GM18907 (cell line): ENCODE measurements around the gene CHD1L.
"Not testable (repeated sequence)": the region's sequence is repeated elsewhere in the genome, so short reads cannot be mapped to it uniquely, and the experiment has no call there.

Experiments used
- ATAC-seq: cut with Tn5 transposase; IDR thresholded peaks from one replicate; pipeline ENCODE4 v1.9.1; 2021; ENCODE audit warnings: mild to moderate bottlenecking, moderate library complexity; ENCODE audit not compliant: unreplicated experiment

The CHD1L gene

GRCh38 chr1:147264158-147264768 lies 21.8 kb downstream of the CHD1L start:
- no peak for ATAC-seq

DNA sequence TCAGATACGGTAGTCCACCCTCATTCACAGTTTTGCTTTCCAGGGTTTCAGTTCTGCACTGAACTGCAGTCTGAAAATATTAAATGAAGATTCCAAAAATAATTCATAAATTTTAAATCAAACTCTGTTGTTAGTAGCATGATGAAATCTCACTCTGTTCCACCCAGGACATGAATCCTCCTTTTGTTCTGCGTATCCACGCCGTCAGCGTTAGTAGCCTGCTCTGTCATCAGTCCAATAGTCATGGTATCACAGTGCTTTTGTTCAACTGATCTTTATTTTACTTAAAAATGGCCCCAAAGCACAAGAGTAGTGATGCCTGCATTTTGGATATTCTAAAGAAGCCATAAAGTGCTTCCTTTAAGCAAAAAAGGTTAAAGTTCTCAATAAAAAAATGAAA lies 23.9 kb downstream of the CHD1L start:
- ATAC-seq = no peak

GRCh38 chr1:147267711-147268110 lies 25.2 kb downstream of the CHD1L start:
- no peak for ATAC-seq

DNA sequence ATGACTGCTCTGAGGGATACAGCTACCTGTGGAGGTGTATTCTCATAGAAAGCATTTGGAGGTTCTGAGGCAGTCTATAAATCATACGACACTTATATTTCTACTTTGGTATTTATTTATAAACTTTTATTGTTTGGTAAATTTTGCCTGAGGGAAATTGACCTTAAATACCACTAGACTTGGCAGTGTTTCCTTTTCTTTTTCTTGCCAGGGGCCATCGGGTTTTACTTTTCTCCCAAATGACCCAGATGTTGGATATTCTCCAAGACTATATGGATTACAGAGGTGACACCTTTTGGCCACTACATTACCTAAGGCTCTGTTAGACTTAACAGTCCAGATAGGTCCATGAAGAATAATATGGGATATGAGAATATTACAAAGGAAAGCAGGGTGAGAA lies 28.2 kb downstream of the CHD1L start:
- ATAC-seq = no peak

- no peak for ATAC-seq
Measured at GRCh38 chr1:147272042-147272441, 29.6 kb downstream of the CHD1L start.

DNA sequence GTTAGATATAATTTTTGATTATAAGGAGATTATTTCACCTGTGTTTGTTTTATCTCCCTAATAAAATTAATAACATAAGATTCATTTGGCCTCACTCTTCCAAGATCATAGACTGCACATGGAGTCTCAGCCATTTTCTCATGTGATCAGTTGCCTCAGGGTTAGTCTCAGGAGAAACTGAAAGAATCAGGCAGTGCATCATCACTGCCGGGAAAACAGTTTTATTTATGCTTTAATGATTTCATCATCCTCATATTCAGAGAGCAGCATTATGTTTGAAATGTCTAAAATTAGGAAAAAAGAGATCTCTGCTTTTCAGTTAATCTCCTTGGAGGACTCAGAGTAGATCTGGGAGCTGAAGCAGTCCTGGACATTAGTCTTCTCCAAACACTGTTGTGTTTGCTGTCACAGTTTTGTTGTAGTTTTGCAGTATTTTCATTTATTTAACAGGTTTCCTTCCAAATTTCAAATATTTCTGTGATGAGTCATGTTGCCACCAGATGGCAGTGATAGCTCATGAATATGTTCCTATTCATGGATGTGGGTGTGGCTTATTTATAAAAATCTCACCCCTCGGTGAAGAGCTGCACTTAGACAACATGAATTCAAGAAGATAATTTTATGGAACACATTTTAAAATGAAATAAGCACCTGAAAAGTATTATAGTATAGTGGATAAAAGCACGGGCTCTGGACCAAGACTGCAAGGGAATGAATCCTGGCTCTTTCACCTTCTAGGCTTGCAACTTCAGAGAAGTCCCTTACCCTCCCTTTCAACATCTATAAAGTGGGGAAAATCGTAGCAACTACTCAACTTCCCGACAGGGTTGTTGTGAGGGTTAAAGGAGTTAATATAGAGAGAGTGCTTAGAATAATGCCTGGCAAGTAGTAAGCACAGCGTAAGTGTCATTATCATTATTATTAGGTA lies 31.2 kb downstream of the CHD1L start:
- no peak for ATAC-seq

DNA sequence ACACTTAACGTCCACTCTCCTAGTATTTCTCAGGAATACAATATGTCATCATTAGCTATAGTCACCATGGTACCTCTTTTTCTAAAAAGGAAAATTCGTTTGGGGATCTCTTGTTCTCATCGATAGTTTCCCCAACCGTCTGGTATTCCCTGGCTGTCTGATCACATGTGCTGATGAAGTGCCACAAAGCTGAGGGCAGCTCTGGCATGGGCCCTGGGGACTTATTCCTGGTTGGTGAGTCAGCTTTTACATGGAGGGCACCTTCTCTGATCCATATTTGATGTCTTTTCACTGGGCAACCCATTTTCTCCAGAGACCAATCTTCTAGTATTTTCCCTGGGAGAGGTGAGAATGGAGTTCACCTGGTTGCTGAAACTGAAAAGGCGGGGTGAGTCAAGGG lies 39.5 kb downstream of the CHD1L start:
- ATAC-seq = no peak

DNA sequence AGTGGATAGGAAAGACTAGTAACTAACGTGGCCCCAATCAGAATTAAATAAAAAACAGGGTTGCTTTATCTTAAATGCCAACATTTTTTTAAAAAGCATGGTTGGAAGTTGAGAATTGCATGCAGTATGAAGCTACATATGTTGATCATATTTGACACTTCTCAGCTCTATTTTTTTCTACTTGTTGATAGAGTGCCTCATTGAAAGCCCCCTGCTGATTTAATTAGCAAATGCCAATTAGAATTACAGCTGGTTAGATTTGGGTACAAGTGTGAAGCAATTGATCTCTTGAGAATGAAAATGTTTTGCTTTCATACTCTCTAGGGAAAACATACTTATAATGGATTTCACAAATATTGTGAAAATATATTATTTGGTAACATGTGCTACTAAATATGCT lies 40.5 kb downstream of the CHD1L start:
- ATAC-seq = no peak

- ATAC-seq = no peak
Measured at GRCh38 chr1:147287133-147287865, 44.8 kb downstream of the CHD1L start.

GRCh38 chr1:147292012-147292411 lies 49.5 kb downstream of the CHD1L start:
- ATAC-seq = no peak

GRCh38 chr1:147292631-147293251 lies 50.3 kb downstream of the CHD1L start:
- no peak for ATAC-seq

GRCh38 chr1:147297438-147297837 lies 55.0 kb downstream of the CHD1L start:
- no peak for ATAC-seq

DNA sequence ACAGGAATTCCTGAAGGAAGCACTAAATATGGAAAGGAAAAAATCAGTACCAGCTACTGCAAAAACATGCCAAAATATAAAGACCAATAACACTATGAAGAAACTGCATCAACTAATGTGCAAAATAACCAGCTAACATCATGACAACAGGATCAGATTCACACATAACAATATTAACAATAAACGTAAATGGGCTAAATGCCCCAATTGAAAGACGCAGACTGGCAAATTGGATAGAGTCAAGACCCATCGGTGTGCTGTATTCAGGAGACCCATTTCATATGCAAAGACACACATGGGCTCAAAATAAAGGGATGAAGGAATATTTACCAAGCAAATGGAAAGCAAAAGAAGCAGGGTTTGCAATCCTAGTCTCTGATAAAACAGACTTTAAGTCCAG lies 63.3 kb downstream of the CHD1L start:
- not testable (repeated sequence) for ATAC-seq

- no peak for ATAC-seq
Measured at GRCh38 chr1:147316968-147317367, 74.5 kb downstream of the CHD1L start.

GRCh38 chr1:147326933-147327687 lies 84.6 kb downstream of the CHD1L start:
- ATAC-seq = not testable (repeated sequence)

DNA sequence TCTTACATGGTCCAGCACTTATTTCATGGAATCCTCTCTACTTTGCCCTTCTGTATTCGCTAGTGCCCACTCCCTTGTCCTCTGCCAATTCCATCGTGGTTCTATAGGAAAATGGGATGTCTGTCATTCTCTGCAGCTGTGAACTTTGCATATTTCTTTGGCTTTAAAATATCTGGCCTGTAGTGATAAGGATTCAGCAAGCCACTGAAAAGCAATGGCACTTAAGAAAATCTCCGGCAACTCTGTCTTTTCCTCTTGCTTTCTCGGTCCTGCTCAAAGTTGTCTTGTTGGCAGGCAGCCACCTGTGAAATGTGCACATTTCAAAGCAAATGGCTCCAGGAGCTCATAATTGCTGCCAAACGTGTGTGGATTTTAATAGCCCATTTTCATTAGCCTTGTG lies 91.8 kb downstream of the CHD1L start:
- no peak for ATAC-seq

- no peak for ATAC-seq
Measured at GRCh38 chr1:147336291-147336690, 93.8 kb downstream of the CHD1L start.

DNA sequence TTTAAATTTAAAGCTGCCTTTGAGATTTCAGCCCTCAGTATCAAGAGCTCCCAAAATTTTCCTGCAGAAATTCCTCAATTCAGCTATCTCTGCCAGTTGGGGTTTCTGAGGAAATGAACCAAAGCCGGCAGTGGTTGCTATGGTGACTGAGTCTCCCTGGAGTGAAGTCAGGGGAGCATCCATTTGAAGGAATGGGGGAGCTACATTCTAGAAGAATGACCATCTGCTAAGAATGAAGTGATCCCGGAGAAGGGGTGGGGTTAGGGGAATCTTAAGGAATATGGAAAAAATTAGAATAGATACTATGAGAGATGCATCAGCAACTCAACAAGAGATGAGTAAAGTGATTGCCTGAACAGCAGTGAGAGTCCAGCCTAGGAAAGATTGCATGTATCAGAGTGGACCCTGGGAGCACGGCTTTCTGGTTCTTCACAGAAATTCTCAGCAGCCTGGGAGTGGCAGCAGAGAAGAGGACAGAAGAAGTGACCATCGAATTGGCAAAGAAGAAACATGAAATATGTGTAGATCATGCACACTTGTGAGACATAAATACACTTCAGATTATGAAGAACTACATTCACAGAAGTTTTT lies 94.7 kb downstream of the CHD1L start:
- no peak for ATAC-seq

DNA sequence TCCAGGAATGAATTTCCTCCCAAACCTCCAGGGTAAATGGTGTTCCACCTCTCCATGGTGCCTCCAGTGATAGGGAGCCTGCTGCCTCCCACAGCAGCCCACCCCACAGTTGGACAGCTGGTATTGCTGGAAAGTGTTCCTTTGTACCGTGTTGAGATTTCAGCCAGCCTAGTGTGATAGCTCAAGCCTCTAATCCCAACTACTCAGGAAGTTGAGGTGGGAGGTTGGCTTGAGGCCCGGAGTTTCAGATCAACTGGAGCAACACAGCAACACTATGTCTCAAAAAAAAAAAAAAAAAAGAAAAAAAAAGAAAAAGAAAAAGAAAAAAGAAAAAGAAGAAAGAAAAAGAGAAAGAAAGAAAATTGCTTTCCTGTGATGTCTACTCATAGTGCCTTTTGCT lies 96.1 kb downstream of the CHD1L start:
- no peak for ATAC-seq

- ATAC-seq = no peak
Measured at GRCh38 chr1:147341246-147341645, 98.8 kb downstream of the CHD1L start.
